DMS53 (cell line): ENCODE data around the gene UGGT1.

Source experiments
- DNase-seq: peaks from one replicate; lab custom pipeline; 2025; lab: John Stamatoyannopoulos, UW

UGGT1 gene

GRCh38 chr2:128090945-128091725, at the start of gene UGGT1:
Gene UGGT1, plus strand, starts transcription at chr2:128091200. Its CDS starts 158 bp downstream, at chr2:128091358.
- DNase-seq = peak; percentile 94

- peak; percentile 11 for DNase-seq
These were observed 49.4 kb upstream of the UGGT1 start for GRCh38 chr2:128041561-128041960.

GRCh38 chr2:128043041-128043440, 48.0 kb upstream of the UGGT1 start:
- DNase-seq = peak; percentile 12

- no peak for DNase-seq
These were observed 37.7 kb upstream of the UGGT1 start for GRCh38 chr2:128053331-128053730.

- DNase-seq = no peak
These were observed 36.7 kb upstream of the UGGT1 start for GRCh38 chr2:128054104-128054885.

GRCh38 chr2:128057334-128057733, 33.7 kb upstream of the UGGT1 start:
- DNase-seq = no peak

GRCh38 chr2:128058114-128058513, 32.9 kb upstream of the UGGT1 start:
- no peak for DNase-seq

- no peak for DNase-seq
These were observed 28.4 kb upstream of the UGGT1 start for GRCh38 chr2:128062571-128062970.

GRCh38 chr2:128064353-128064752, 26.6 kb upstream of the UGGT1 start:
- DNase-seq = no peak

- no peak for DNase-seq
These were observed 21.2 kb upstream of the UGGT1 start for GRCh38 chr2:128069769-128070168.

GRCh38 chr2:128073278-128073677, 17.7 kb upstream of the UGGT1 start:
- DNase-seq = no peak

- no peak for DNase-seq
These were observed 14.4 kb upstream of the UGGT1 start for GRCh38 chr2:128076461-128077106.

GRCh38 chr2:128084757-128085156, 6.2 kb upstream of the UGGT1 start:
- no peak for DNase-seq

GRCh38 chr2:128086244-128086643, 4.8 kb upstream of the UGGT1 start:
- no peak for DNase-seq

- no peak for DNase-seq
These were observed 440 bp upstream of the UGGT1 start for GRCh38 chr2:128090575-128090944.

GRCh38 chr2:128091726-128092080, 703 bp downstream of the UGGT1 start:
- DNase-seq = no peak

- no peak for DNase-seq
These were observed 1.7 kb downstream of the UGGT1 start for GRCh38 chr2:128092656-128093055.

GRCh38 chr2:128093762-128094161, 2.8 kb downstream of the UGGT1 start:
- DNase-seq = no peak

- no peak for DNase-seq
These were observed 4.2 kb downstream of the UGGT1 start for GRCh38 chr2:128095201-128095600.

- DNase-seq = no peak
These were observed 12.4 kb downstream of the UGGT1 start for GRCh38 chr2:128103407-128103806.

- DNase-seq = no peak
These were observed 14.1 kb downstream of the UGGT1 start for GRCh38 chr2:128105072-128105471.

GRCh38 chr2:128108166-128108565, 17.2 kb downstream of the UGGT1 start:
- DNase-seq = no peak

- no peak for DNase-seq
These were observed 18.2 kb downstream of the UGGT1 start for GRCh38 chr2:128109243-128109642.
